HepG2 (cell line): ENCODE results near the gene IFI35. TPM values are rescaled to one million over a fixed set of nuclear protein-coding genes. Genes with fewer than 3 reads are reported as not detected.
A peak's percentile ranks its signal among the peaks of the same experiment; 100 is the strongest.

ENCODE experiments used
- EEA1 ChIP-seq: sonication (generic); formaldehyde crosslinking; IDR thresholded peaks from 2 replicates; pipeline ENCODE4 v1.5.1; 2020; ENCODE audit warnings: mild to moderate bottlenecking, missing genetic modification reagents, borderline replicate concordance
- FOXK1 ChIP-seq: sonication (generic); formaldehyde crosslinking; IDR thresholded peaks from 2 replicates; pipeline ENCODE4 v1.4.0; 2020; ENCODE audit warnings: low read depth, missing genetic modification reagents, borderline replicate concordance
- GPN1 ChIP-seq: sonication (generic); formaldehyde crosslinking; IDR thresholded peaks from 2 replicates; pipeline ENCODE4 v1.5.1; 2020; ENCODE audit warnings: missing genetic modification reagents, borderline replicate concordance
- IKZF1 ChIP-seq: fragments of 450-650 bp; IDR thresholded peaks from 2 replicates; pipeline ENCODE4 v1.7.1; 2016
- KDM4B ChIP-seq: sonication (generic); formaldehyde crosslinking; IDR thresholded peaks from 2 replicates; pipeline ENCODE4 v1.4.0; 2020; ENCODE audit warnings: missing genetic modification reagents
- MTA3 ChIP-seq: sonication (generic); formaldehyde crosslinking; IDR thresholded peaks from 2 replicates; pipeline ENCODE4 v1.4.0; 2020; ENCODE audit warnings: missing genetic modification reagents
- NAIF1 ChIP-seq: sonication (generic); formaldehyde crosslinking; IDR thresholded peaks from 2 replicates; pipeline ENCODE4 v1.5.0; 2020; ENCODE audit warnings: mild to moderate bottlenecking, missing genetic modification reagents, borderline replicate concordance
- NRL ChIP-seq: sonication (generic); formaldehyde crosslinking; IDR thresholded peaks from 2 replicates; pipeline ENCODE4 v1.5.0; 2020; ENCODE audit warnings: missing genetic modification reagents, mild to moderate bottlenecking, moderate library complexity, borderline replicate concordance
- RBM22 ChIP-seq: fragments of 200-400 bp; formaldehyde crosslinking; optimal IDR thresholded peaks from 2 replicates; pipeline ENCODE3; 2017; ENCODE audit warnings: mild to moderate bottlenecking, low read length, moderate library complexity
- SPEN ChIP-seq: sonication (generic); formaldehyde crosslinking; IDR thresholded peaks from 2 replicates; pipeline ENCODE4 v1.5.1; 2020; ENCODE audit warnings: low read depth, mild to moderate bottlenecking, missing genetic modification reagents
- SRF ChIP-seq: IDR thresholded peaks from 2 replicates; pipeline ENCODE4 v1.6.1; 2011; ENCODE audit warnings: mild to moderate bottlenecking, low read depth, low read length, moderate library complexity
- TSC22D2 ChIP-seq: sonication (generic); formaldehyde crosslinking; IDR thresholded peaks from 2 replicates; pipeline ENCODE4 v1.5.1; 2020; ENCODE audit warnings: missing genetic modification reagents, mild to moderate bottlenecking, borderline replicate concordance
- ZNF101 ChIP-seq: sonication (generic); formaldehyde crosslinking; IDR thresholded peaks from 2 replicates; pipeline ENCODE4 v1.4.0; 2020; ENCODE audit warnings: mild to moderate bottlenecking, low read depth, missing genetic modification reagents, borderline replicate concordance
- ZNF160 ChIP-seq: sonication (generic); formaldehyde crosslinking; IDR thresholded peaks from 2 replicates; pipeline ENCODE4 v1.8.0; 2022; ENCODE audit warnings: mild to moderate bottlenecking, inconsistent platforms, missing genetic modification reagents
- ZNF33B ChIP-seq: sonication (generic); formaldehyde crosslinking; IDR thresholded peaks from 2 replicates; pipeline ENCODE4 v1.5.1; 2020; ENCODE audit warnings: mild to moderate bottlenecking, missing genetic modification reagents
- ZNF616 ChIP-seq: sonication (generic); formaldehyde crosslinking; IDR thresholded peaks from 2 replicates; pipeline ENCODE4 v1.5.0; 2020; ENCODE audit warnings: low read depth, mild to moderate bottlenecking, missing genetic modification reagents
- ZNF747 ChIP-seq: sonication (generic); formaldehyde crosslinking; IDR thresholded peaks from 2 replicates; pipeline ENCODE4 v1.8.1; 2023; ENCODE audit warnings: missing genetic modification reagents, mild to moderate bottlenecking, borderline replicate concordance
- polyA plus RNA-seq, 8 experiments: library from polyadenylated mRNA; depleted of rRNA in 3 of 8; stranded (reverse) in 7 of 8; unstranded in 1 of 8; fragments of >200 nt; fragmentation: Illumina TruSeq in 4 of 8; extraction: Trizol in 4 of 8; gene quantifications; 2 replicates each; pipeline versions ENCODE4 v1.2.1 to v1.2.3, GENCODE V29; 2011 to 2016; ENCODE audit warnings: low read depth in 4 of 8, missing spikeins in 1 of 8, mixed read lengths in 1 of 8; ENCODE audit not compliant: insufficient read depth in 1 of 8
- total RNA-seq, 5 experiments: library from RNA; depleted of rRNA; stranded (reverse); fragments of >200 nt; fragmentation: Illumina TruSeq; extraction: Trizol; gene quantifications; 2 replicates each; pipeline ENCODE4 v1.2.3, GENCODE V29; 2016; ENCODE audit warnings: low read depth in 1 of 5
- TF ChIP-seq, protein P1 (sequence below): sonication (generic); formaldehyde crosslinking; IDR thresholded peaks from 2 replicates; pipeline ENCODE4 v1.4.0; 2020; ENCODE audit warnings: missing genetic modification reagents
- TF ChIP-seq, protein P2 (sequence below): sonication (generic); formaldehyde crosslinking; IDR thresholded peaks from 2 replicates; pipeline ENCODE4 v1.5.1; 2020; ENCODE audit warnings: mild to moderate bottlenecking, missing genetic modification reagents, moderate library complexity
- TF ChIP-seq, protein P3 (sequence below): sonication (generic); formaldehyde crosslinking; conservative IDR thresholded peaks from 2 replicates; pipeline ENCODE4 v1.4.0; 2020; ENCODE audit warnings: missing genetic modification reagents
- TF ChIP-seq, protein P4 (sequence below): sonication (generic); formaldehyde crosslinking; IDR thresholded peaks from 2 replicates; pipeline ENCODE4 v1.8.1; 2023; ENCODE audit warnings: missing genetic modification reagents, mild to moderate bottlenecking, borderline replicate concordance

Gene IFI35
- total and polyA plus RNA-seq, 2 of the 13 experiments (the other 11 are each of a cell fraction or from before 2014, with no cell fraction given) = 28.9 to 38.1 TPM

DNA sequence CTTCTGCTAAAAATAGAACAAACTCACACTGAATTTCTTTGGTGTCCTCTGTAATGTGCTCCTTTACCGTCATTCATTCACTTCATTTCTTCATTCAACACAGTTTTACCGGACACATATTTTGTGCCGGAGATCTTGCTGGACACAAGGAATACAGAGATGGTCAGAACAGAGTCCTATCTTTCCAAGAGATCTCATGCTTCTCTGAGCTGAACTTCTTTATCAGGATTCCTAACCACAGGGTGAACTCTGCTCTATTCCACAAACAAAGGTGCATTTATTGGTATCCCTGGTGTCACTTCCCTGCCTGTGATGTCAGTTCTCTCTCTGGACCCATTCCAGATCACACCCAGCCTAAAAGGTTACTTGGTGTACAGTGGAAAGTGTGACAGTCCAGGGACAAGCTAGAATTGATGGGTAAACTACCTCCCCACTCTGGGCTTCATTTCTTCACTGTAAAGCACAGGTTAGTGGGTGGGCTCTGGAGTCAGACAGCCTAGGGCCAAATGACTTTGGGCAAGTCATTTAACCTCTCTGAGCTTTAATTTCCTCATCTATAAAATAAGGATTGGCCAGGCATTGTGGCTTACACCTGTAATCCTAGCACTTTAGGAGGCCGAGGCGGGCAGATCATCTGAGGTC is 4.2 kb downstream of the IFI35 start (continued):
- TF ChIP-seq, protein P1, sequence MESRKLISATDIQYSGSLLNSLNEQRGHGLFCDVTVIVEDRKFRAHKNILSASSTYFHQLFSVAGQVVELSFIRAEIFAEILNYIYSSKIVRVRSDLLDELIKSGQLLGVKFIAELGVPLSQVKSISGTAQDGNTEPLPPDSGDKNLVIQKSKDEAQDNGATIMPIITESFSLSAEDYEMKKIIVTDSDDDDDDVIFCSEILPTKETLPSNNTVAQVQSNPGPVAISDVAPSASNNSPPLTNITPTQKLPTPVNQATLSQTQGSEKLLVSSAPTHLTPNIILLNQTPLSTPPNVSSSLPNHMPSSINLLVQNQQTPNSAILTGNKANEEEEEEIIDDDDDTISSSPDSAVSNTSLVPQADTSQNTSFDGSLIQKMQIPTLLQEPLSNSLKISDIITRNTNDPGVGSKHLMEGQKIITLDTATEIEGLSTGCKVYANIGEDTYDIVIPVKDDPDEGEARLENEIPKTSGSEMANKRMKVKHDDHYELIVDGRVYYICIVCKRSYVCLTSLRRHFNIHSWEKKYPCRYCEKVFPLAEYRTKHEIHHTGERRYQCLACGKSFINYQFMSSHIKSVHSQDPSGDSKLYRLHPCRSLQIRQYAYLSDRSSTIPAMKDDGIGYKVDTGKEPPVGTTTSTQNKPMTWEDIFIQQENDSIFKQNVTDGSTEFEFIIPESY = 0 out of 2 replicates have a peak, but pooled peaks have one; percentile 25
- TF ChIP-seq RBM22 = no peak
- TF ChIP-seq ZNF747 (CRISPR knock-in tag) = peak; percentile 14; the same call in 1 of the 2 replicates
- TF ChIP-seq ZNF160 = no peak
- no peak; the same call in 1 of the 2 replicates for TF ChIP-seq ZNF33B (CRISPR knock-in tag)
- no peak for TF ChIP-seq KDM4B (CRISPR knock-in tag)
- peak; percentile 31; the same call in 1 of the 2 replicates for TF ChIP-seq SPEN
- TF ChIP-seq, protein P2, sequence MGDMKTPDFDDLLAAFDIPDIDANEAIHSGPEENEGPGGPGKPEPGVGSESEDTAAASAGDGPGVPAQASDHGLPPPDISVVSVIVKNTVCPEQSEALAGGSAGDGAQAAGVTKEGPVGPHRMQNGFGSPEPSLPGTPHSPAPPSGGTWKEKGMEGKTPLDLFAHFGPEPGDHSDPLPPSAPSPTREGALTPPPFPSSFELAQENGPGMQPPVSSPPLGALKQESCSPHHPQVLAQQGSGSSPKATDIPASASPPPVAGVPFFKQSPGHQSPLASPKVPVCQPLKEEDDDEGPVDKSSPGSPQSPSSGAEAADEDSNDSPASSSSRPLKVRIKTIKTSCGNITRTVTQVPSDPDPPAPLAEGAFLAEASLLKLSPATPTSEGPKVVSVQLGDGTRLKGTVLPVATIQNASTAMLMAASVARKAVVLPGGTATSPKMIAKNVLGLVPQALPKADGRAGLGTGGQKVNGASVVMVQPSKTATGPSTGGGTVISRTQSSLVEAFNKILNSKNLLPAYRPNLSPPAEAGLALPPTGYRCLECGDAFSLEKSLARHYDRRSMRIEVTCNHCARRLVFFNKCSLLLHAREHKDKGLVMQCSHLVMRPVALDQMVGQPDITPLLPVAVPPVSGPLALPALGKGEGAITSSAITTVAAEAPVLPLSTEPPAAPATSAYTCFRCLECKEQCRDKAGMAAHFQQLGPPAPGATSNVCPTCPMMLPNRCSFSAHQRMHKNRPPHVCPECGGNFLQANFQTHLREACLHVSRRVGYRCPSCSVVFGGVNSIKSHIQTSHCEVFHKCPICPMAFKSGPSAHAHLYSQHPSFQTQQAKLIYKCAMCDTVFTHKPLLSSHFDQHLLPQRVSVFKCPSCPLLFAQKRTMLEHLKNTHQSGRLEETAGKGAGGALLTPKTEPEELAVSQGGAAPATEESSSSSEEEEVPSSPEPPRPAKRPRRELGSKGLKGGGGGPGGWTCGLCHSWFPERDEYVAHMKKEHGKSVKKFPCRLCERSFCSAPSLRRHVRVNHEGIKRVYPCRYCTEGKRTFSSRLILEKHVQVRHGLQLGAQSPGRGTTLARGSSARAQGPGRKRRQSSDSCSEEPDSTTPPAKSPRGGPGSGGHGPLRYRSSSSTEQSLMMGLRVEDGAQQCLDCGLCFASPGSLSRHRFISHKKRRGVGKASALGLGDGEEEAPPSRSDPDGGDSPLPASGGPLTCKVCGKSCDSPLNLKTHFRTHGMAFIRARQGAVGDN = no peak
- TF ChIP-seq FOXK1 (CRISPR knock-in tag) = peak; percentile 65; the same call in 1 of the 2 replicates
- no peak for TF ChIP-seq ZNF101 (CRISPR knock-in tag)
- TF ChIP-seq TSC22D2 (CRISPR knock-in tag) = no peak
- no peak for TF ChIP-seq IKZF1
- peak; percentile 17; the same call in 1 of the 2 replicates for TF ChIP-seq SRF
- no peak for TF ChIP-seq EEA1 (CRISPR knock-in tag)
- TF ChIP-seq, protein P3, sequence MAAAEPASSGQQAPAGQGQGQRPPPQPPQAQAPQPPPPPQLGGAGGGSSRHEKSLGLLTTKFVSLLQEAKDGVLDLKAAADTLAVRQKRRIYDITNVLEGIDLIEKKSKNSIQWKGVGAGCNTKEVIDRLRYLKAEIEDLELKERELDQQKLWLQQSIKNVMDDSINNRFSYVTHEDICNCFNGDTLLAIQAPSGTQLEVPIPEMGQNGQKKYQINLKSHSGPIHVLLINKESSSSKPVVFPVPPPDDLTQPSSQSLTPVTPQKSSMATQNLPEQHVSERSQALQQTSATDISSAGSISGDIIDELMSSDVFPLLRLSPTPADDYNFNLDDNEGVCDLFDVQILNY = no peak
- TF ChIP-seq NRL (CRISPR knock-in tag) = no peak
- TF ChIP-seq MTA3 = no peak
- no peak for TF ChIP-seq GPN1
- no peak for TF ChIP-seq NAIF1
- TF ChIP-seq ZNF616 (CRISPR knock-in tag) = no peak
- TF ChIP-seq, protein P4, sequence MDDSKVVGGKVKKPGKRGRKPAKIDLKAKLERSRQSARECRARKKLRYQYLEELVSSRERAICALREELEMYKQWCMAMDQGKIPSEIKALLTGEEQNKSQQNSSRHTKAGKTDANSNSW (CRISPR knock-in tag) = no peak
